ENCODE data around the gene DLEU7.

DLEU7 gene

DNA sequence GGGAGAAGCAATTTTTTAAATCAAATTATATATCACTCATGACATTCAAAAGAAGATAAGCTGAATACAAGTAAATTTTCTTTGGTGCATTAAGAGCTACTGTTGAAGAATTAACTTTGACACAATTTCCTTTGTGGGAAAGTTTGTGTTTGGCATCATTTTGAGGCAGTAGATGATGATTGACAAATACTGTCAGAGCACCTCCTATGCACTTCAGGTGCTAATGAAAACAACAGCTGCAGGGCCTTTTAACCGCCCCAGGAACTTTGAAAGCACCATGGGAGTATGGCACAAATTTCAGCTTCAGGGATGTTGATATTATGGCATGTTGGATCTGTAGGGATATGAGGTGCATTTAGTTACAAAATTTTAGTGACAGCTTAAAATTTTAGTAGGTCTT is 21.0 kb upstream of the DLEU7 start:
- no peak for TF ChIP-seq ZFX (IDR thresholded peaks at IDR 0.05; ENCODE audit: borderline replicate concordance)
- TF ChIP-seq, protein P1, sequence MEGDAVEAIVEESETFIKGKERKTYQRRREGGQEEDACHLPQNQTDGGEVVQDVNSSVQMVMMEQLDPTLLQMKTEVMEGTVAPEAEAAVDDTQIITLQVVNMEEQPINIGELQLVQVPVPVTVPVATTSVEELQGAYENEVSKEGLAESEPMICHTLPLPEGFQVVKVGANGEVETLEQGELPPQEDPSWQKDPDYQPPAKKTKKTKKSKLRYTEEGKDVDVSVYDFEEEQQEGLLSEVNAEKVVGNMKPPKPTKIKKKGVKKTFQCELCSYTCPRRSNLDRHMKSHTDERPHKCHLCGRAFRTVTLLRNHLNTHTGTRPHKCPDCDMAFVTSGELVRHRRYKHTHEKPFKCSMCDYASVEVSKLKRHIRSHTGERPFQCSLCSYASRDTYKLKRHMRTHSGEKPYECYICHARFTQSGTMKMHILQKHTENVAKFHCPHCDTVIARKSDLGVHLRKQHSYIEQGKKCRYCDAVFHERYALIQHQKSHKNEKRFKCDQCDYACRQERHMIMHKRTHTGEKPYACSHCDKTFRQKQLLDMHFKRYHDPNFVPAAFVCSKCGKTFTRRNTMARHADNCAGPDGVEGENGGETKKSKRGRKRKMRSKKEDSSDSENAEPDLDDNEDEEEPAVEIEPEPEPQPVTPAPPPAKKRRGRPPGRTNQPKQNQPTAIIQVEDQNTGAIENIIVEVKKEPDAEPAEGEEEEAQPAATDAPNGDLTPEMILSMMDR (IDR thresholded peaks at IDR 0.05): no peak
- H3K27ac ChIP-seq: no peak overlapping the region

DNA sequence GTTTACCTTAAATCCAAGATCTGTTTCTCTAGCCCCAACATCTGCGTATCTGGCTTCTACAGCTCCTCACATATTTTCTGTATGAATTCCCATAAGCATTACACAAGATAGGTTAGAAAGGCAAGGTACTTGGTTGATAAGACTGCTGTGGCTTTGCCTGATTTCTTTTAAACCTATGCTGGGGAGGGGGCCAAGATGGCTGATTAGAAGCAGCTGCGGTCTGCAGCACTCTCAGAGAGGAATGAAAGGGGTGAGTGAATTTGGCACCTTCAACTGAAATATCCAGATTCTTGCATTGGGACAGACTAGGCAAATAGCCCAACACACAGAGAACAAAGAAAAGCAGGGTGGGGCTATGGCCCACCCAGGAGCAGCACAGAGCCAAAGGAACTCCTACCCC is 12.2 kb upstream of the DLEU7 start:
- TF ChIP-seq, protein P1 (IDR thresholded peaks at IDR 0.05): no peak
- TF ChIP-seq ZFX (IDR thresholded peaks at IDR 0.05; ENCODE audit: borderline replicate concordance): no peak
- H3K27ac ChIP-seq: no peak overlapping the region

DNA sequence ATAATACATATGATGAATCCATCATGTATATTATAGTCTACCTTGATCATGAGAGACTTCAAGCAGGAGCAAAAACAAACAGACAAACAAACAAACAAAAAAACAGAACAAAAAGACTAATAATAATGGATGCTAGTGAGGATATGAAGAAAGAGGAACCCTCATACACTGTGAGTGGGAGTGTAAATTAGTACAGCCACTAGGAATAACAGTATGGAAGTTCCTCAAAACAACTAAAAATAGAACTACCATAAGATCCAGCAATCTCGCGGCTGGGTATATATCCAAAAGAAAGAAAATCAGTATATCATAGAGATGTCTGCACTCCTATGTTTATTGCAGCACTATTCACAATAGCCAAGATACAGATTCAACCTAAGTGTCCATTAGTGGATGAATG is 7.0 kb upstream of the DLEU7 start:
- H3K27ac ChIP-seq: no peak overlapping the region

DNA sequence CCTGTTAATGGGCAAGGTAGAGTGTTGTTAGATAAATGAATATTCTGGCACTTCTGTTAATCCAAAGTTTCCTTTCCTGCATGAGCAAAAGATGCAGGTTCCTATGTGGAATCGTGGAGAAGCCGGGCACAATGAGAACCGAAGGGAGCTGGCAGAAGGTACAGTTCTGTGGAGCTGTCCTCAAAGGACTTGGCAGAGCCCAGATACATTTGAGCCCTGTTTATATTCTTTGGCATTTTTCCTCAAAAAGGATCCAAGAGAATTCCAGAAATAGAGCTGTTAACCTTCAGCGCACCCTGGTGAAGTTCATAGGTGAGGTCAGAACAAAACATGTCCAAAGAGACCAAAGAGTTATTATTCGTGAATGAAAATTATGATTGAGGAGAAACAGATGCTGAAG is 4.0 kb upstream of the DLEU7 start:
- no peak overlapping the region for H3K27ac ChIP-seq
- TF ChIP-seq ZFX (IDR thresholded peaks at IDR 0.05; ENCODE audit: borderline replicate concordance): no peak
- TF ChIP-seq, protein P1 (IDR thresholded peaks at IDR 0.05): no peak

More for the DNA sequence above, 7.0 kb upstream of the DLEU7 start:
- TF ChIP-seq, protein P1 (IDR thresholded peaks at IDR 0.05): no peak
- TF ChIP-seq ZFX (IDR thresholded peaks at IDR 0.05; ENCODE audit: borderline replicate concordance): no peak

DNA sequence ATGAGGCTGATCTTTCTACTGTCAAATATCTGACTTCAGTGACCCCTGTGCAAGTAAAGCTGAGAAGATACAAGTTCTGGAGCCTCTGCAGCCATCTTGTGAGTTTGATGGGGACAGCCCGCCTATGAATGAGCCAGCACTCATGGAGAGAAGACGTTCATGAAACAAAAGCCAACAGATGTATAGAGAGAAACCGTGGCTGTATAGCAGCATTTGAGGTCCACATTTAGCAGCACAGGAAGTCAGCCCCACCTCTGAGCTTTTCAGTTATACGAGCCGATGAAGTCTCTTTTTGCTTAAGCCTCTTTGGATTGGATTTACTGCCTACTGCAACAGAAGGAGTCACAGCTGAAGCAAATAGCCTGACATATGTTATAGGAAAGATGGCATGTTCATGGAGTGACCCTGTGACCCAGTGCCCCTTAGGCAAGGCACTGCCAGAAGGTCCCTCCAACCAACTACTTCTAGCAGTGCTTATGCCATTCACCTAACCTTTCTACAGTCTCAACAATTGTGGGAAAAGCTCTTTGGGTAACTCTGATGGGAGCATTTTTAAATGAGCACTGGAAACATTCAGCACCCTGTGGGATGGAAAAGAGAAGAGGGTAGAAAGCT is 3.5 kb upstream of the DLEU7 start:
- TF ChIP-seq, protein P1 (IDR thresholded peaks at IDR 0.05): no peak
- TF ChIP-seq ZFX (IDR thresholded peaks at IDR 0.05; ENCODE audit: borderline replicate concordance): no peak
- H3K27ac ChIP-seq: no peak overlapping the region

DNA sequence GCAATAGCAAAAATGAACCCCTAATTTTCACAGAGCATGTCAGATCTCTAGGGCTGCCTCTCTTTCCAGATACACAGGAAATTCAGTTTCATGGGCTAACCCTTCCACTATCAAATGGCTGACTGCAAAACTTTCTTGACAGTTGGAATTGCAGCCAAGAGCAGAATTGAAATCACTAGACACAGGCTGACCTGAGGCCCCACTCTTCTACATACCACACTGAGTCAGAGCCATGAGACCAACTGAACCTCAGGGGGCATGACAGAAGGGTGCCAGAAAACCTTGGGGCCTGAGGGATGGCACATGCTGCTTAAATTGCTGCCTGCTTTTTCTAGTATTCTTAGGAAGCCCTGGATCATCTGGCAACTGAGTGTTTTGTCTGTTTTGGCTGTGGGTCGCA is 1.7 kb upstream of the DLEU7 start:
- no peak overlapping the region for H3K27ac ChIP-seq
- TF ChIP-seq ZFX (IDR thresholded peaks at IDR 0.05; ENCODE audit: borderline replicate concordance): no peak
- TF ChIP-seq, protein P1 (IDR thresholded peaks at IDR 0.05): no peak

DNA sequence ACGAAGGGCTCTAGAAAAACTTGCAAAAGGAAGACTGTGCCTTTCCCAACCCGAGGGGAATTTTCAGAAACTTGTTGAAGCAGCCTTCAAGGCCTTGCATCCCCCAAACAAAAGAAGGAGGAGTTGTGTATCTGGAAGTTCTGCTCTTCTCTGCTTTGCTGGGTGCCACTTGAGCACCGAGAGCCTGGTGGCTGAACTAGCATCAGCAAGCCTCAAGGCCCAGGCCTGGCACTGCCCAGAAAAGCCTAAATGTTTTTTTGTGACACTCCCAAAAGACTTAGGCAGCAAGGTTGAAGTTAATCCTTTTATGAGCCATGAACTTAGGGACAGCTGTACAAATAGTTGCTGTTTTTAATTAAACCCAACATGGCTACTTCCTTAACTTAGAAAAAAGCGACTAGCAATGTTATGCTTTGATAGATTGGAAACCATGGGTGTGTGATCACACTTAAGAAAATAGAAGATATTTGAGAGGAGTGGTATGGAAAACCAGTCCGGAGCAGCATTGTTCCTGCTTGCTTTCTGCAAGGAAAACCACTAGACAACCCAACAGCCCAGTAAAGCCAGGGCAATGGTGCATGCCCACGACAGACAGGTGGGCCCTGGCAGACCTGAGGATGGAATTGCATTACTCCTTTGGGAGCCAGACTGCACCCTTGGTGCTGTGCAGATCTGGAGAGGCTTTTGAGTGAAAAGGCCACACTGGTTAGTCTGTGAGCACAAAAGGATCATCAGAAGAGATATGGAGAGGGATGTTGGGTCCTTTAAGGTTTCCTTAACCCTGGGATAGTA is 788 bp upstream of the DLEU7 start:
- TF ChIP-seq ZFX (IDR thresholded peaks at IDR 0.05; ENCODE audit: borderline replicate concordance): no peak
- TF ChIP-seq, protein P1 (IDR thresholded peaks at IDR 0.05): no peak
- no peak overlapping the region for H3K27ac ChIP-seq

Measured in 22Rv1 (cell line).